HG03575 (cell line): ENCODE results near the gene COL6A1.

Source experiments
- ATAC-seq: cut with Tn5 transposase; IDR thresholded peaks from one replicate; pipeline ENCODE4 v1.9.1; 2021; ENCODE audit not compliant: unreplicated experiment, insufficient number of reproducible peaks, low FRiP score; ENCODE audit errors: extremely low read depth

Gene COL6A1

GRCh38 chr21:46051821-46052675 is 70.5 kb downstream of the COL6A1 start:
- ATAC-seq = no peak

- no peak for ATAC-seq
These were observed 71.4 kb downstream of the COL6A1 start for GRCh38 chr21:46052703-46053651.

GRCh38 chr21:46054031-46054430 is 72.5 kb downstream of the COL6A1 start:
- no peak for ATAC-seq

GRCh38 chr21:46054451-46054881 is 72.9 kb downstream of the COL6A1 start:
- ATAC-seq = no peak
